GM10266 (cell line): Measurements from ENCODE around the gene SKOR2.
A peak's percentile ranks its signal among the peaks of the same experiment; 100 is the strongest.

Experiments
- DNase-seq: peaks from one replicate; pipeline ENCODE4 v3.0.0; 2012; ENCODE audit errors: extremely low spot score
- CTCF ChIP-seq: IDR thresholded peaks from 2 replicates; pipeline ENCODE4 v1.5.1; 2012; ENCODE audit warnings: mild to moderate bottlenecking, low read depth; ENCODE audit not compliant: control insufficient read depth, insufficient read depth; ENCODE audit errors: missing control alignments

SKOR2 gene

GRCh38 chr18:47247416-47248114, 3.9 kb downstream of the SKOR2 start:
- DNase-seq: no peak
- peak; percentile 2 for TF ChIP-seq CTCF

GRCh38 chr18:47247036-47247415, 4.4 kb downstream of the SKOR2 start:
- DNase-seq: no peak
- TF ChIP-seq CTCF: no peak

- no peak for TF ChIP-seq CTCF
- DNase-seq: no peak
Observed at GRCh38 chr18:47246027-47246971, 5.2 kb downstream of the SKOR2 start.

GRCh38 chr18:47244086-47244485, 7.4 kb downstream of the SKOR2 start:
- no peak for TF ChIP-seq CTCF
- no peak for DNase-seq

- no peak for DNase-seq
- no peak for TF ChIP-seq CTCF
Observed at GRCh38 chr18:47235096-47235495, 16.4 kb downstream of the SKOR2 start.

GRCh38 chr18:47226660-47227059, 24.8 kb downstream of the SKOR2 start:
- TF ChIP-seq CTCF: no peak
- no peak for DNase-seq
